ENCODE measurements around the gene GHSR.

DNA sequence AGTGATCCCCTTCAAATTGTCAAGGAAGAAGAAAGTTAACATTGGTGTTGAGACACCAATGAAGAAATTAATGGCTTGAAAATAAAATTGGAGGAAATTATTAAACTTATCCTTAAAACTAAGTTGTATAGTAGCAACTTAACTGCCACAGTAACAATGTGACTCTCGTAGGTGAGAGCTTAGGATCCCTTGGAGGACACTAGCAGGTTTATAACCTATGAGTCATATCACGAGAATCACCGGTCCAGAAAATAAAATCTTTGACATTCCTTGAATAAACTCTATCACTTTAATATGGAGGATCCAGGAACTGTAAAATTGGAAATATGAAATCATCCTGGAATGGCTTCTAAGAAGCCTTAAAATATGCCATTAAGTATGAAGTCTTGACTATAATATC, 2.1 kb downstream of the GHSR start:
- TF ChIP-seq EZH2phosphoT487 (IDR thresholded peaks at IDR 0.05; ENCODE audit: low read depth), result no peak
- TF ChIP-seq, protein P1, sequence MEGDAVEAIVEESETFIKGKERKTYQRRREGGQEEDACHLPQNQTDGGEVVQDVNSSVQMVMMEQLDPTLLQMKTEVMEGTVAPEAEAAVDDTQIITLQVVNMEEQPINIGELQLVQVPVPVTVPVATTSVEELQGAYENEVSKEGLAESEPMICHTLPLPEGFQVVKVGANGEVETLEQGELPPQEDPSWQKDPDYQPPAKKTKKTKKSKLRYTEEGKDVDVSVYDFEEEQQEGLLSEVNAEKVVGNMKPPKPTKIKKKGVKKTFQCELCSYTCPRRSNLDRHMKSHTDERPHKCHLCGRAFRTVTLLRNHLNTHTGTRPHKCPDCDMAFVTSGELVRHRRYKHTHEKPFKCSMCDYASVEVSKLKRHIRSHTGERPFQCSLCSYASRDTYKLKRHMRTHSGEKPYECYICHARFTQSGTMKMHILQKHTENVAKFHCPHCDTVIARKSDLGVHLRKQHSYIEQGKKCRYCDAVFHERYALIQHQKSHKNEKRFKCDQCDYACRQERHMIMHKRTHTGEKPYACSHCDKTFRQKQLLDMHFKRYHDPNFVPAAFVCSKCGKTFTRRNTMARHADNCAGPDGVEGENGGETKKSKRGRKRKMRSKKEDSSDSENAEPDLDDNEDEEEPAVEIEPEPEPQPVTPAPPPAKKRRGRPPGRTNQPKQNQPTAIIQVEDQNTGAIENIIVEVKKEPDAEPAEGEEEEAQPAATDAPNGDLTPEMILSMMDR (IDR thresholded peaks at IDR 0.05; ENCODE audit: low read depth, low read length), result no peak

Measured in OCI-LY3 (cell line).